ENCODE measurements around the gene BAD. TPM values are rescaled to one million over a fixed set of nuclear protein-coding genes. Genes with fewer than 3 reads are reported as not detected.

BAD gene
- total and polyA plus RNA-seq, 10 of the 15 experiments (the other 5 are each of a cell fraction or from before 2014, with no cell fraction given), result 1.5 to 67.2 (median 39.6) TPM

GRCh38 chr11:64269540-64270220 is 14.8 kb downstream of the BAD start (continued):
- TF ChIP-seq ASH2L (IDR thresholded peaks at IDR 0.05; ENCODE audit: borderline replicate concordance, low read depth) (no peak), SPI1 (IDR thresholded peaks at IDR 0.05; ENCODE audit: borderline replicate concordance, insufficient read depth, low read depth, low read length) (peak; percentile 48; the same call in 1 of the 2 replicates), NBN (IDR thresholded peaks at IDR 0.05) (peak; percentile 89; the same call in 1 of the 2 replicates), NFYB (IDR thresholded peaks at IDR 0.05; ENCODE audit: insufficient read depth, low read depth, low read length) (no peak), NR2C1 (IDR thresholded peaks at IDR 0.05) (peak; percentile 100), SUPT20H (IDR thresholded peaks at IDR 0.05; ENCODE audit: borderline replicate concordance, control insufficient read depth, low read depth, low read length) (no peak), BACH1 (IDR thresholded peaks at IDR 0.05; ENCODE audit: borderline replicate concordance) (peak; percentile 74; the same call in 1 of the 2 replicates), EED (IDR thresholded peaks at IDR 0.05; ENCODE audit: low read depth) (peak; percentile 98), ETV6 (conservative IDR thresholded peaks at IDR 0.05 in 1 of 2, IDR thresholded peaks at IDR 0.05 in 1 of 2; ENCODE audit: borderline replicate concordance in 1 of 2, low read depth in 1 of 2) (peak in 1 of 2 experiments; percentile 59; a peak in 2 of 4 replicates), ZBTB40 (IDR thresholded peaks at IDR 0.05; ENCODE audit: borderline replicate concordance) (peak; percentile 99), SUZ12 (IDR thresholded peaks at IDR 0.05; ENCODE audit: unreplicated experiment) (no peak), TCF12 (IDR thresholded peaks at IDR 0.05; ENCODE audit: low read depth, low read length) (no peak), TCF3 (IDR thresholded peaks at IDR 0.05; ENCODE audit: borderline replicate concordance, insufficient read depth, low read depth, low read length) (peak; percentile 5; the same call in 1 of the 2 replicates), ZBTB33 (IDR thresholded peaks at IDR 0.05) (no peak), RB1 (IDR thresholded peaks at IDR 0.05; ENCODE audit: borderline replicate concordance) (0 out of 2 replicates have a peak, but pooled peaks have one; percentile 22)
- TF ChIP-seq, protein P1, sequence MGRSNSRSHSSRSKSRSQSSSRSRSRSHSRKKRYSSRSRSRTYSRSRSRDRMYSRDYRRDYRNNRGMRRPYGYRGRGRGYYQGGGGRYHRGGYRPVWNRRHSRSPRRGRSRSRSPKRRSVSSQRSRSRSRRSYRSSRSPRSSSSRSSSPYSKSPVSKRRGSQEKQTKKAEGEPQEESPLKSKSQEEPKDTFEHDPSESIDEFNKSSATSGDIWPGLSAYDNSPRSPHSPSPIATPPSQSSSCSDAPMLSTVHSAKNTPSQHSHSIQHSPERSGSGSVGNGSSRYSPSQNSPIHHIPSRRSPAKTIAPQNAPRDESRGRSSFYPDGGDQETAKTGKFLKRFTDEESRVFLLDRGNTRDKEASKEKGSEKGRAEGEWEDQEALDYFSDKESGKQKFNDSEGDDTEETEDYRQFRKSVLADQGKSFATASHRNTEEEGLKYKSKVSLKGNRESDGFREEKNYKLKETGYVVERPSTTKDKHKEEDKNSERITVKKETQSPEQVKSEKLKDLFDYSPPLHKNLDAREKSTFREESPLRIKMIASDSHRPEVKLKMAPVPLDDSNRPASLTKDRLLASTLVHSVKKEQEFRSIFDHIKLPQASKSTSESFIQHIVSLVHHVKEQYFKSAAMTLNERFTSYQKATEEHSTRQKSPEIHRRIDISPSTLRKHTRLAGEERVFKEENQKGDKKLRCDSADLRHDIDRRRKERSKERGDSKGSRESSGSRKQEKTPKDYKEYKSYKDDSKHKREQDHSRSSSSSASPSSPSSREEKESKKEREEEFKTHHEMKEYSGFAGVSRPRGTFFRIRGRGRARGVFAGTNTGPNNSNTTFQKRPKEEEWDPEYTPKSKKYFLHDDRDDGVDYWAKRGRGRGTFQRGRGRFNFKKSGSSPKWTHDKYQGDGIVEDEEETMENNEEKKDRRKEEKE (IDR thresholded peaks at IDR 0.05), result no peak
- TF ChIP-seq, protein P2, sequence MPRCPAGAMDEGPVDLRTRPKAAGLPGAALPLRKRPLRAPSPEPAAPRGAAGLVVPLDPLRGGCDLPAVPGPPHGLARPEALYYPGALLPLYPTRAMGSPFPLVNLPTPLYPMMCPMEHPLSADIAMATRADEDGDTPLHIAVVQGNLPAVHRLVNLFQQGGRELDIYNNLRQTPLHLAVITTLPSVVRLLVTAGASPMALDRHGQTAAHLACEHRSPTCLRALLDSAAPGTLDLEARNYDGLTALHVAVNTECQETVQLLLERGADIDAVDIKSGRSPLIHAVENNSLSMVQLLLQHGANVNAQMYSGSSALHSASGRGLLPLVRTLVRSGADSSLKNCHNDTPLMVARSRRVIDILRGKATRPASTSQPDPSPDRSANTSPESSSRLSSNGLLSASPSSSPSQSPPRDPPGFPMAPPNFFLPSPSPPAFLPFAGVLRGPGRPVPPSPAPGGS (IDR thresholded peaks at IDR 0.05; ENCODE audit: borderline replicate concordance, insufficient read depth, low read depth, low read length, poor library complexity, severe bottlenecking), result peak; percentile 66
